DMS153 treated with DMSO at 0.1 percent for 48 hours (cell line): ENCODE results near the gene TMEM14B.
"Not testable (repeated sequence)": the region's sequence is repeated elsewhere in the genome, so short reads cannot be mapped to it uniquely, and the experiment has no call there.

Experiments
- DNase-seq: peaks from one replicate; lab custom pipeline; 2025; ENCODE audit not compliant: unreplicated experiment; lab: John Stamatoyannopoulos, UW

Gene TMEM14B

GRCh38 chr6:10745116-10745515, 2.5 kb upstream of the TMEM14B start:
- DNase-seq = no peak

GRCh38 chr6:10746915-10747250, 722 bp upstream of the TMEM14B start:
- DNase-seq = no peak

- DNase-seq = no peak
Measured at GRCh38 chr6:10749734-10750133, 2.1 kb downstream of the TMEM14B start.

- DNase-seq = not testable (repeated sequence)
Measured at GRCh38 chr6:10750568-10750967, 3.0 kb downstream of the TMEM14B start.

GRCh38 chr6:10751757-10752156, 4.2 kb downstream of the TMEM14B start:
- DNase-seq = not testable (repeated sequence)

GRCh38 chr6:10756085-10756484, 8.5 kb downstream of the TMEM14B start:
- no peak for DNase-seq

GRCh38 chr6:10759312-10759839, 11.8 kb downstream of the TMEM14B start:
- DNase-seq = no peak

- no peak for DNase-seq
Measured at GRCh38 chr6:10759884-10760329, 12.3 kb downstream of the TMEM14B start.

GRCh38 chr6:10763006-10763405, 15.4 kb downstream of the TMEM14B start:
- no peak for DNase-seq

- no peak for DNase-seq
Measured at GRCh38 chr6:10769419-10769818, 21.8 kb downstream of the TMEM14B start.

- no peak for DNase-seq
Measured at GRCh38 chr6:10771371-10771894, 23.8 kb downstream of the TMEM14B start.

GRCh38 chr6:10778230-10778629, 30.6 kb downstream of the TMEM14B start:
- no peak for DNase-seq

- no peak for DNase-seq
Measured at GRCh38 chr6:10779076-10779475, 31.5 kb downstream of the TMEM14B start.

- DNase-seq = no peak
Measured at GRCh38 chr6:10791673-10792072, 44.1 kb downstream of the TMEM14B start.

GRCh38 chr6:10792101-10792500, 44.5 kb downstream of the TMEM14B start:
- no peak for DNase-seq

GRCh38 chr6:10793035-10793434, 45.4 kb downstream of the TMEM14B start:
- no peak for DNase-seq

- no peak for DNase-seq
Measured at GRCh38 chr6:10793695-10794094, 46.1 kb downstream of the TMEM14B start.

- no peak for DNase-seq
Measured at GRCh38 chr6:10794239-10794638, 46.6 kb downstream of the TMEM14B start.

GRCh38 chr6:10800810-10801209, 53.2 kb downstream of the TMEM14B start:
- DNase-seq = no peak

- peak; percentile 3 for DNase-seq
Measured at GRCh38 chr6:10801224-10801848, 53.7 kb downstream of the TMEM14B start.
